ENCODE measurements around the gene CFAP45.
"Not testable (repeated sequence)": the region's sequence is repeated elsewhere in the genome, so short reads cannot be mapped to it uniquely, and the experiment has no call there.

CFAP45 gene

GRCh38 chr1:159904036-159904435, 4.1 kb upstream of the CFAP45 start:
- not testable (repeated sequence) for DNase-seq

- no peak for DNase-seq
These were observed 2.6 kb upstream of the CFAP45 start for GRCh38 chr1:159902541-159902940.

GRCh38 chr1:159900755-159901360, 893 bp upstream of the CFAP45 start:
- no peak for DNase-seq

- not testable (repeated sequence) for DNase-seq
These were observed 331 bp downstream of the CFAP45 start for GRCh38 chr1:159899634-159900033.

GRCh38 chr1:159898527-159898926, 1.4 kb downstream of the CFAP45 start:
- DNase-seq, result no peak

GRCh38 chr1:159897962-159898361, 2.0 kb downstream of the CFAP45 start:
- DNase-seq, result no peak

GRCh38 chr1:159896546-159896930, 3.4 kb downstream of the CFAP45 start:
- no peak for DNase-seq

- DNase-seq, result no peak
These were observed 4.0 kb downstream of the CFAP45 start for GRCh38 chr1:159895836-159896545.

GRCh38 chr1:159895286-159895685, 4.7 kb downstream of the CFAP45 start:
- DNase-seq, result no peak

- DNase-seq, result peak; percentile 19
These were observed 7.0 kb downstream of the CFAP45 start for GRCh38 chr1:159892944-159893343.

GRCh38 chr1:159891275-159892157, 8.4 kb downstream of the CFAP45 start:
- peak; percentile 85 for DNase-seq

GRCh38 chr1:159890390-159890789, 9.6 kb downstream of the CFAP45 start:
- DNase-seq, result no peak

GRCh38 chr1:159889821-159890252, 10.1 kb downstream of the CFAP45 start:
- DNase-seq, result peak; percentile 64

GRCh38 chr1:159889202-159889601, 10.8 kb downstream of the CFAP45 start:
- DNase-seq, result no peak

- no peak for DNase-seq
These were observed 15.7 kb downstream of the CFAP45 start for GRCh38 chr1:159884296-159884695.

- no peak for DNase-seq
These were observed 16.8 kb downstream of the CFAP45 start for GRCh38 chr1:159883134-159883533.

GRCh38 chr1:159882527-159882862, 17.5 kb downstream of the CFAP45 start:
- DNase-seq, result no peak

GRCh38 chr1:159881622-159882526, 18.1 kb downstream of the CFAP45 start:
- peak; percentile 96 for DNase-seq

- no peak for DNase-seq
These were observed 19.5 kb downstream of the CFAP45 start for GRCh38 chr1:159880430-159880829.

GRCh38 chr1:159879977-159880376, 20.0 kb downstream of the CFAP45 start:
- DNase-seq, result no peak

- DNase-seq, result no peak
These were observed 20.8 kb downstream of the CFAP45 start for GRCh38 chr1:159879136-159879535.

- DNase-seq, result no peak
These were observed 22.1 kb downstream of the CFAP45 start for GRCh38 chr1:159877695-159878444.
